ENCODE data around the gene INMT. TPM values are rescaled to one million over a fixed set of nuclear protein-coding genes. Genes with fewer than 3 reads are reported as not detected.
A peak's percentile ranks its signal among the peaks of the same experiment; 100 is the strongest.

Gene INMT
- total and polyA plus RNA-seq, 7 donors: 2.3 to 32.0 (median 4.6) TPM

GRCh38 chr7:30736291-30736690 is 15.6 kb upstream of the INMT start:
- WGBS, 3 donors: 87 to 90% (median 89%) methylated on average over 4 of the region's 4 CpGs
- no peak for TF ChIP-seq CTCF (IDR thresholded peaks at IDR 0.05)
- Histone ChIP-seq H3K4me1 (no peaks in the 10 kb centered on the region), H3K27me3 (ENCODE audit: insufficient read depth in 3 of 3, low read length in 2 of 3) (no peaks in the 10 kb centered on the region), H3K4me3 (no peak overlapping the region), H3K9me3 (no peaks in the 10 kb centered on the region), H3K36me3 (ENCODE audit: insufficient read depth in 1 of 2, low read depth in 1 of 2) (no peaks in the 10 kb centered on the region), H3K27ac (no peak overlapping the region)
- ATAC-seq: no peak
- intact Hi-C loops (cut with DNase I): loop anchor here (5.0 to 10.0 kb wide), 2 partner anchors 121 to 189 kb away; no protein-coding TSS in a partner anchor
- no peak for DNase-seq

GRCh38 chr7:30738026-30738915 is 13.7 kb upstream of the INMT start:
- no peak for ATAC-seq
- intact Hi-C loops (cut with DNase I): loop anchor here (5.0 to 10.0 kb wide), 2 partner anchors 123 to 191 kb away; no protein-coding TSS in a partner anchor
- no peak for TF ChIP-seq CTCF (IDR thresholded peaks at IDR 0.05)
- H3K27me3 ChIP-seq (ENCODE audit: insufficient read depth in 3 of 3, low read length in 2 of 3): no peaks in the 10 kb centered on the region
- WGBS, 3 donors: 87 to 94% (median 91%) methylated on average over 6 of the region's 6 CpGs
- no peaks in the 10 kb centered on the region for H3K4me1 ChIP-seq
- H3K9me3 ChIP-seq: no peaks in the 10 kb centered on the region
- no peak overlapping the region for H3K27ac ChIP-seq
- no peaks in the 10 kb centered on the region for H3K36me3 ChIP-seq (ENCODE audit: insufficient read depth in 1 of 2, low read depth in 1 of 2)
- no peak overlapping the region for H3K4me3 ChIP-seq
- DNase-seq: no peak

GRCh38 chr7:30739691-30740090 is 12.2 kb upstream of the INMT start:
- Histone ChIP-seq H3K9me3 (no peaks in the 10 kb centered on the region), H3K36me3 (ENCODE audit: insufficient read depth in 1 of 2, low read depth in 1 of 2) (no peaks in the 10 kb centered on the region), H3K27me3 (ENCODE audit: insufficient read depth in 3 of 3, low read length in 2 of 3) (no peaks in the 10 kb centered on the region), H3K4me1 (no peaks in the 10 kb centered on the region), H3K27ac (no peak overlapping the region), H3K4me3 (no peak overlapping the region)
- no peak for ATAC-seq
- DNase-seq: no peak
- TF ChIP-seq CTCF (IDR thresholded peaks at IDR 0.05): no peak
- intact Hi-C loops (cut with DNase I): loop anchor here (2.0 to 10.0 kb wide), 5 partner anchors 57 to 192 kb away; partner anchors contain the start of gene CRHR2 (in 2 of the 2)
- WGBS, 3 donors: 75 to 82% (median 79%) methylated on average over 2 of the region's 2 CpGs

GRCh38 chr7:30740417-30741181 is 11.3 kb upstream of the INMT start:
- Histone ChIP-seq H3K27me3 (ENCODE audit: insufficient read depth in 3 of 3, low read length in 2 of 3) (no peaks in the 10 kb centered on the region), H3K9me3 (no peaks in the 10 kb centered on the region), H3K27ac (no peak overlapping the region), H3K4me3 (no peak overlapping the region), H3K4me1 (no peaks in the 10 kb centered on the region), H3K36me3 (ENCODE audit: insufficient read depth in 1 of 2, low read depth in 1 of 2) (no peaks in the 10 kb centered on the region)
- 39 to 40% (median 40%) methylated on average over 14 of the region's 14 CpGs for WGBS, 3 donors
- intact Hi-C loops (cut with DNase I): loop anchor here (2.0 to 5.0 kb wide), 3 partner anchors 58 to 116 kb away; partner anchors contain the start of gene CRHR2 (in 2 of the 2)
- ATAC-seq: peak; percentile 80 to 94 (median 88)
- DNase-seq: peak; percentile 81 to 88
- TF ChIP-seq CTCF (IDR thresholded peaks at IDR 0.05): peak; percentile 99
